Measurements from ENCODE around the gene SPATA13. TPM values are rescaled to one million over a fixed set of nuclear protein-coding genes. Genes with fewer than 3 reads are reported as not detected.

SPATA13 gene
- total and polyA plus RNA-seq, 11 donors = 5.4 to 20.1 (median 8.6) TPM

DNA sequence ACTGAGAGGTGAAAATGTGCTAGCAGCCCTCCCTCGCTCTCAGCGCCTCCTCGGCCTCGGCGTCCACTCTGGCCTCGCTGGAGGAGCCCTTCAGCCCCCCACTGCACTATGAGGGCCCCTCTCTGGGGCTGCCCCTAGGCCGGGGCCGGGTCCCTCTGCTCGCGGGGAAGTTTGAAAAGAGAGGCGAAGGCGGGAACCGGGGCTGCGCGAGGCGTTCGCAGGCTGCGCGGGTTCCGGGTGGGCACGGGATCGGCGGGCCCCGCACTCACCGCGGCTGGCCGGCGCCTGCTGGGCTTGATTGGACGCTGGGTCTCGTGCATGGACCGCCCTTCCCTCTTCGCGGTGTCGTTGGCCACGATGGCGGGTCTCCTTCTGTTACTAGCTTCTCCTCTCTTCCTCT, 178.2 kb downstream of the SPATA13 start:
- H3K4me3 ChIP-seq = no peak overlapping the region
- DNase-seq (no peak), ATAC-seq (no peak)
- WGBS, 4 donors = 93 to 96% (median 95%) methylated on average over 35 to 36 of the region's 36 CpGs
- no peaks in the 10 kb centered on the region for H3K36me3 ChIP-seq
- intact Hi-C loops (cut with DNase I) = no loop called here
- H3K27ac ChIP-seq = no peak overlapping the region
- H3K9me3 ChIP-seq = no peaks in the 10 kb centered on the region
- TF ChIP-seq, protein P1, sequence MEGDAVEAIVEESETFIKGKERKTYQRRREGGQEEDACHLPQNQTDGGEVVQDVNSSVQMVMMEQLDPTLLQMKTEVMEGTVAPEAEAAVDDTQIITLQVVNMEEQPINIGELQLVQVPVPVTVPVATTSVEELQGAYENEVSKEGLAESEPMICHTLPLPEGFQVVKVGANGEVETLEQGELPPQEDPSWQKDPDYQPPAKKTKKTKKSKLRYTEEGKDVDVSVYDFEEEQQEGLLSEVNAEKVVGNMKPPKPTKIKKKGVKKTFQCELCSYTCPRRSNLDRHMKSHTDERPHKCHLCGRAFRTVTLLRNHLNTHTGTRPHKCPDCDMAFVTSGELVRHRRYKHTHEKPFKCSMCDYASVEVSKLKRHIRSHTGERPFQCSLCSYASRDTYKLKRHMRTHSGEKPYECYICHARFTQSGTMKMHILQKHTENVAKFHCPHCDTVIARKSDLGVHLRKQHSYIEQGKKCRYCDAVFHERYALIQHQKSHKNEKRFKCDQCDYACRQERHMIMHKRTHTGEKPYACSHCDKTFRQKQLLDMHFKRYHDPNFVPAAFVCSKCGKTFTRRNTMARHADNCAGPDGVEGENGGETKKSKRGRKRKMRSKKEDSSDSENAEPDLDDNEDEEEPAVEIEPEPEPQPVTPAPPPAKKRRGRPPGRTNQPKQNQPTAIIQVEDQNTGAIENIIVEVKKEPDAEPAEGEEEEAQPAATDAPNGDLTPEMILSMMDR (IDR thresholded peaks at IDR 0.05) = no peak
- no peak for TF ChIP-seq POLR2A (IDR thresholded peaks at IDR 0.05)
- no peaks in the 10 kb centered on the region for H3K4me1 ChIP-seq
- peaks cover 0 to 8% (median 0%) of the 10 kb centered on the region in 9 donors for H3K27me3 ChIP-seq

GRCh38 chr13:24339937-24340607, 179.6 kb downstream of the SPATA13 start:
- Histone ChIP-seq H3K27ac (no peak overlapping the region), H3K9me3 (no peaks in the 10 kb centered on the region), H3K4me3 (no peak overlapping the region), H3K36me3 (no peaks in the 10 kb centered on the region), H3K27me3 (peaks cover 0 to 8% (median 0%) of the 10 kb centered on the region in 9 donors), H3K4me1 (no peaks in the 10 kb centered on the region)
- intact Hi-C loops (cut with DNase I) = no loop called here
- DNase-seq = no peak
- ATAC-seq = no peak
- 76 to 83% (median 79%) methylated on average over 35 of the region's 35 CpGs for WGBS, 4 donors
- TF ChIP-seq, protein P1 (IDR thresholded peaks at IDR 0.05) = no peak
- no peak for TF ChIP-seq POLR2A (IDR thresholded peaks at IDR 0.05)

- 80 to 85% (median 83%) methylated on average over 20 to 26 of the region's 26 CpGs for whole genome bisulfite sequencing, 4 donors
- Histone ChIP-seq H3K4me3 (no peak overlapping the region), H3K27ac (no peak overlapping the region), H3K9me3 (no peaks in the 10 kb centered on the region), H3K4me1 (no peaks in the 10 kb centered on the region), H3K36me3 (no peaks in the 10 kb centered on the region), H3K27me3 (peaks cover 0 to 8% (median 0%) of the 10 kb centered on the region in 9 donors)
- intact Hi-C loops (cut with DNase I) = no loop called here
- TF ChIP-seq, protein P1 (IDR thresholded peaks at IDR 0.05) = no peak
- no peak for TF ChIP-seq POLR2A (IDR thresholded peaks at IDR 0.05)
- no peak for ATAC-seq
- no peak for DNase-seq
Observed at GRCh38 chr13:24340608-24340955, 180.1 kb downstream of the SPATA13 start.

GRCh38 chr13:24341439-24341838, 180.9 kb downstream of the SPATA13 start:
- Histone ChIP-seq H3K27ac (no peak overlapping the region), H3K27me3 (peaks cover 0 to 8% (median 0%) of the 10 kb centered on the region in 9 donors), H3K36me3 (no peaks in the 10 kb centered on the region), H3K4me3 (no peak overlapping the region), H3K4me1 (no peaks in the 10 kb centered on the region), H3K9me3 (no peaks in the 10 kb centered on the region)
- no peak for ATAC-seq
- WGBS, 4 donors = 73 to 78% (median 77%) methylated on average over 3 of the region's 3 CpGs
- no peak for DNase-seq
- intact Hi-C loops (cut with DNase I) = no loop called here
- TF ChIP-seq, protein P1 (IDR thresholded peaks at IDR 0.05) = no peak
- no peak for TF ChIP-seq POLR2A (IDR thresholded peaks at IDR 0.05)
